Hepatocyte (in vitro differentiated cells): ENCODE measurements around the gene CTNNA3. TPM values are rescaled to one million over a fixed set of nuclear protein-coding genes. Genes with fewer than 3 reads are reported as not detected.

Experiments used
- DNase-seq: peaks from one replicate; pipeline ENCODE4 v3.0.0-alpha.2; 2016; ENCODE audit warnings: low spot score
- H2AFZ ChIP-seq: fragments of 200-600 bp; sonication (generic); 2 replicates; pipeline ENCODE4 v1.6.0; 2016; ENCODE audit warnings: antibody characterized with exemption, mild to moderate bottlenecking
- H3K27ac ChIP-seq: fragments of 200-600 bp; sonication (generic); 2 replicates; pipeline ENCODE4 v1.5.1; 2016; ENCODE audit warnings: mild to moderate bottlenecking
- H3K27me3 ChIP-seq: fragments of 200-600 bp; sonication (generic); 2 replicates; pipeline ENCODE4 v1.6.1; 2016
- H3K36me3 ChIP-seq: fragments of 200-600 bp; sonication (generic); replicated peaks from 2 replicates; pipeline ENCODE4 v1.5.1; 2016; ENCODE audit warnings: low read depth; ENCODE audit not compliant: insufficient read depth
- H3K4me1 ChIP-seq: fragments of 200-600 bp; sonication (generic); 2 replicates; pipeline ENCODE4 v1.5.1; 2016; ENCODE audit warnings: mild to moderate bottlenecking, moderate library complexity; ENCODE audit not compliant: insufficient read depth
- H3K4me2 ChIP-seq: fragments of 200-600 bp; sonication (generic); 2 replicates; pipeline ENCODE4 v1.6.0; 2016
- H3K4me3 ChIP-seq: fragments of 200-600 bp; sonication (generic); 2 replicates; pipeline ENCODE4 v1.5.1; 2016; ENCODE audit warnings: mild to moderate bottlenecking
- H3K79me2 ChIP-seq: fragments of 200-600 bp; sonication (generic); 2 replicates; pipeline ENCODE4 v1.6.0; 2017; ENCODE audit warnings: mild to moderate bottlenecking
- H3K9me2 ChIP-seq: fragments of 200-600 bp; sonication (generic); replicated peaks from 2 replicates; pipeline ENCODE4 v1.6.0; 2017; ENCODE audit warnings: mild to moderate bottlenecking; ENCODE audit not compliant: insufficient read depth
- H3K9me3 ChIP-seq: fragments of 200-600 bp; sonication (generic); 2 replicates; pipeline ENCODE4 v1.5.1; 2016; ENCODE audit warnings: low read depth, mild to moderate bottlenecking
- H4K20me1 ChIP-seq: fragments of 200-600 bp; sonication (generic); 2 replicates; pipeline ENCODE4 v1.6.0; 2016; ENCODE audit warnings: mild to moderate bottlenecking; ENCODE audit not compliant: insufficient read depth, poor library complexity, severe bottlenecking
- CTCF ChIP-seq: fragments of 200-600 bp; sonication (generic); IDR thresholded peaks from 2 replicates; pipeline ENCODE4 v1.5.1; 2016; ENCODE audit warnings: antibody characterized with exemption, mild to moderate bottlenecking; ENCODE audit not compliant: poor library complexity
- EZH2 ChIP-seq: fragments of 200-600 bp; sonication (generic); IDR thresholded peaks from 2 replicates; pipeline ENCODE4 v1.6.1; 2016; ENCODE audit warnings: antibody characterized with exemption, mild to moderate bottlenecking, borderline replicate concordance
- EZH2phosphoT487 ChIP-seq: fragments of 200-600 bp; sonication (generic); IDR thresholded peaks from one replicate; pipeline ENCODE4 v1.6.1; 2018; ENCODE audit warnings: antibody characterized with exemption, mild to moderate bottlenecking, low read depth, moderate library complexity; ENCODE audit not compliant: unreplicated experiment, severe bottlenecking
- WGBS: methylation state at CpG from one replicate; pipeline ENCODE4 v1.1.6; 2016; ENCODE audit warnings: low lambda C conversion rate; ENCODE audit errors: missing lambda C conversion rate; 5-methylcytosine and 5-hydroxymethylcytosine counted together
- polyA plus RNA-seq: library from polyadenylated mRNA; unstranded; fragments of >200 nt; fragmentation: Nextera tagmentation; extraction: Ambion mirVana; gene quantifications from 2 replicates; pipeline ENCODE4 v1.2.1, GENCODE V29; 2016
- total RNA-seq: library from RNA; depleted of rRNA; stranded (reverse); fragments of >200 nt; gene quantifications from 2 replicates; pipeline ENCODE4 v1.2.3, GENCODE V29; 2014

The CTNNA3 gene
- total and polyA plus RNA-seq, 2 experiments from 2014 or later = 12.9 to 25.9 TPM

GRCh38 chr10:66746711-66747110, 949.3 kb downstream of the CTNNA3 start:
- H3K9me3 ChIP-seq = no peaks in the 10 kb centered on the region
- no peaks in the 10 kb centered on the region for H3K4me1 ChIP-seq
- no peaks in the 10 kb centered on the region for H3K79me2 ChIP-seq
- H3K36me3 ChIP-seq = no peaks in the 10 kb centered on the region
- H4K20me1 ChIP-seq = no peaks in the 10 kb centered on the region
- WGBS = 96% methylated on average over 2 of the region's 2 CpGs
- DNase-seq = no peak
- no peak overlapping the region for H3K4me2 ChIP-seq
- no peak overlapping the region for H3K4me3 ChIP-seq
- no peak overlapping the region for H2AFZ ChIP-seq
- TF ChIP-seq CTCF = no peak
- no peak overlapping the region for H3K27ac ChIP-seq
- no peaks in the 10 kb centered on the region for H3K9me2 ChIP-seq
- H3K27me3 ChIP-seq = no peaks in the 10 kb centered on the region

- Histone ChIP-seq H2AFZ (no peak overlapping the region), H3K4me1 (no peaks in the 10 kb centered on the region), H3K9me3 (no peaks in the 10 kb centered on the region), H3K27me3 (no peaks in the 10 kb centered on the region), H3K4me2 (no peak overlapping the region), H3K27ac (no peak overlapping the region), H3K9me2 (no peaks in the 10 kb centered on the region), H4K20me1 (no peaks in the 10 kb centered on the region), H3K4me3 (no peak overlapping the region), H3K36me3 (no peaks in the 10 kb centered on the region), H3K79me2 (no peaks in the 10 kb centered on the region)
- TF ChIP-seq EZH2phosphoT487 (no peak), EZH2 (no peak), CTCF (no peak)
- DNase-seq = no peak
Measured at GRCh38 chr10:66746246-66746645, 949.7 kb downstream of the CTNNA3 start.

GRCh38 chr10:66744915-66745314, 951.1 kb downstream of the CTNNA3 start:
- H3K79me2 ChIP-seq = no peaks in the 10 kb centered on the region
- H4K20me1 ChIP-seq = no peaks in the 10 kb centered on the region
- H3K36me3 ChIP-seq = no peaks in the 10 kb centered on the region
- 90% methylated on average over 2 of the region's 2 CpGs for WGBS
- H3K9me3 ChIP-seq = no peaks in the 10 kb centered on the region
- no peak overlapping the region for H3K4me2 ChIP-seq
- H3K27ac ChIP-seq = no peak overlapping the region
- DNase-seq = no peak
- no peaks in the 10 kb centered on the region for H3K27me3 ChIP-seq
- no peaks in the 10 kb centered on the region for H3K9me2 ChIP-seq
- TF ChIP-seq CTCF = no peak
- TF ChIP-seq EZH2phosphoT487 = no peak
- TF ChIP-seq EZH2 = no peak
- H2AFZ ChIP-seq = no peak overlapping the region
- no peak overlapping the region for H3K4me3 ChIP-seq
- no peaks in the 10 kb centered on the region for H3K4me1 ChIP-seq

- no peaks in the 10 kb centered on the region for H3K79me2 ChIP-seq
- H3K4me1 ChIP-seq = no peaks in the 10 kb centered on the region
- no peaks in the 10 kb centered on the region for H3K9me2 ChIP-seq
- no peak for DNase-seq
- H2AFZ ChIP-seq = no peak overlapping the region
- H3K4me2 ChIP-seq = no peak overlapping the region
- no peaks in the 10 kb centered on the region for H3K36me3 ChIP-seq
- no peak overlapping the region for H3K4me3 ChIP-seq
- no peak for TF ChIP-seq EZH2
- TF ChIP-seq CTCF = no peak
- no peak for TF ChIP-seq EZH2phosphoT487
- H3K9me3 ChIP-seq = no peaks in the 10 kb centered on the region
- no peaks in the 10 kb centered on the region for H3K27me3 ChIP-seq
- H4K20me1 ChIP-seq = no peaks in the 10 kb centered on the region
- no peak overlapping the region for H3K27ac ChIP-seq
- 89% methylated on average over 2 of the region's 2 CpGs for WGBS
Measured at GRCh38 chr10:66737241-66737640, 958.8 kb downstream of the CTNNA3 start.
